ENCODE data around the gene PCGF3. TPM values are rescaled to one million over a fixed set of nuclear protein-coding genes. Genes with fewer than 3 reads are reported as not detected.

Gene PCGF3
- total RNA-seq, 3 donors from 2014 or later, result 60.6 to 71.7 (median 69.4) TPM

DNA sequence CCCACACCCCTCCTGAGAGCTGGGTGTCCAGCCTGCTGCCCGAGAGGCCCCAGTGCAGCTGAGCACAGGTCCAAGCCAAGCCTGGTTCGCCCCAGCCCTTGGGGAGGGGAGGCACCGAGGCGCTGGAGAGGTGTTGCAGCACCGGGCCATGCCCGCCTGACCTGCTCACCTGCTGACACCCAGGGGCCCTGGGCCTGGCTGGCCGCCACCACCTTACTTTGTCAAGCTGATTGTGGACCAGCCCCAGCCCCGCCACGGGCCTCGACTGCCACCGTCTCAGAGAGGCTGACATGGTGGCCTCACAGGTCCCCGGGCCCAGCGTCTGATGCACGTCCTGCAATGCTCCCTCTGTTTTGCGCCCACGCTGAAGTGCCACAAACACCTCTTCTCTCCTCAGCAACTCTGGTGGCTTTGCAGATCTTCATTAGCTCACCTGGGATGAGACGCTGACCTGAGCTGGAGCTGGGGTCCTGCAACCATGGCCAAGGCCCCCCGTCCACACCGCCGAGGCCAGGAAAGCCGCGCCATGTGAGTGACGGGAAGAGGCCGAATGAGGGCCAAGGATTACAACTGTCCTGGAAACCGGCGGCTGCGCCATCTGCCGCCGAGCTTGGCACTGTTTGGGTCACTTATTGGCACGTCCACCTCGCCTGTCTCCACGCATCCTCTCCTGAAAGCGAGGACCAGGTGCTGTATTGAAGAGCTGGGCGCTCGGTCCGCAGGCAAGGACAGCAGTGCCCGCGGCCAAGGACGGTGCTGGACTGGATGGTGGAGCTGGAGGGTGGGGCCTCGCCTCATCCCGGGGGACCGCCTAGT, 112.7 kb downstream of the PCGF3 start:
- no peak for TF ChIP-seq POLR2AphosphoS5 (IDR thresholded peaks at IDR 0.05)
- TF ChIP-seq POLR2A (IDR thresholded peaks at IDR 0.05), result no peak
- TF ChIP-seq CTCF (IDR thresholded peaks at IDR 0.05), result no peak
- no peak overlapping the region for H3K4me3 ChIP-seq
- H3K36me3 ChIP-seq, result no peaks in the 10 kb centered on the region
- no peak for DNase-seq (ENCODE audit: low spot score in 2 of 2)
- intact Hi-C loops (cut with DNase I; ENCODE audit: low total_unique reads), result no loop called here
- peaks cover 0 to 71% of the 10 kb centered on the region in 2 donors for H3K27me3 ChIP-seq
- H3K9me3 ChIP-seq, result peaks cover 6 to 7% of the 10 kb centered on the region in 2 donors
- H3K4me1 ChIP-seq, result no peaks in the 10 kb centered on the region
- no peak overlapping the region for H3K27ac ChIP-seq

DNA sequence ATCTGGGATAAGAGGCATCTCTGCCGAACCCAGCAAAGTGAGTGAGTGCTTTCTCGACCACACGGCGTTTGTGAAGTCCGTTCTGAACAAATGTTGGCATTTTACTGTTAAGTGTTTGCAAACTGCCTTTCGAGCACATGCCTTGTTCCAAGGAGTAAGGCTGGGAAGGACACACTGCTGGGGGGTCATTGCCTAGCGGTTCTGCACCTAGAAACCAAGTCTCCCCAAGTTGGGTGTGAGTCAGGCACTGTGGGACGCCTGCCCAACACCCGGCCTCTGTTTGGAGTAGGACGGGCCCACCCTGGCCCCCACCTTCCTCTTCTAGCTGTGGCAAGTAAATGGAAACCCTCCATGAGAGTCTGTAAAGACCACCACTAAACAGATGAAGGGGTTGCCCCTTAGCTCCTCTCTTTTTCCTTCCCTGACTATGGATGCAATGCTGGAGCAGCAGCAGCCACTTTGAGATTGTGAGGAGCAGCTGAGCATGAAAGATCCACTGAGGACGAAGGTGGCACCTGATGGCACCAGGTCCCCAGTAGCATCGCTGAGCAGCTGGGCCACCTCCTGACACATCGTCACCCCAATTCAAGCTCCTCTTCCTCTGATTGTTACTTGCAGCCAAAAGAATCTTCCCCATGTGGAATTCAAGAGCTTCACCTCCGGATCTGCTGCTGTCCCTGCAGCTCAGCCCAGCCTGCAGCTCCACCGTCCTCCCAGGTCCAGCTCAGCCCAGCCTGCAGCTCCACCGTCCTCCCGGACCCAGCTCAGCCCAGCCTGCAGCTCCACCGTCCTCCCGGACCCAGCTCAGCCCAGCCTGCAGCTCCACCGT, 114.0 kb downstream of the PCGF3 start:
- H3K4me3 ChIP-seq, result no peak overlapping the region
- peaks cover 6 to 7% of the 10 kb centered on the region in 2 donors for H3K9me3 ChIP-seq
- peaks cover 1 to 71% of the 10 kb centered on the region in 2 donors for H3K27me3 ChIP-seq
- no peak overlapping the region for H3K27ac ChIP-seq
- no peaks in the 10 kb centered on the region for H3K36me3 ChIP-seq
- TF ChIP-seq CTCF (IDR thresholded peaks at IDR 0.05) (no peak), POLR2AphosphoS5 (IDR thresholded peaks at IDR 0.05) (no peak), POLR2A (IDR thresholded peaks at IDR 0.05) (no peak)
- H3K4me1 ChIP-seq, result no peaks in the 10 kb centered on the region
- intact Hi-C loops (cut with DNase I; ENCODE audit: low total_unique reads), result no loop called here
- DNase-seq (ENCODE audit: low spot score in 2 of 2), result no peak

Other genes with a start within 250 kb of the PCGF3 start
- 10 to 100 TPM; 21.4 to 72.0 (median 47.2) TPM for gene ZNF721, start 206.7 kb upstream of the PCGF3 start, total RNA-seq
- gene PIGG, start 206.6 kb upstream of the PCGF3 start, total RNA-seq, result 10 to 100 TPM; 46.2 to 67.2 (median 64.0) TPM
- gene TMEM271, start 129.5 kb upstream of the PCGF3 start, total RNA-seq, result not detected
- 10 to 100 TPM in 1 of 3 donors, 1 to 10 TPM in 2; 2.7 to 10.2 (median 8.5) TPM for gene PDE6B, start 80.3 kb upstream of the PCGF3 start, total RNA-seq
- 100 to 1,000 TPM; 108 to 179 (median 128) TPM for gene ATP5ME, start 31.6 kb upstream of the PCGF3 start, total RNA-seq
- 10 to 100 TPM in 2 of 3 donors, 1 to 10 TPM in 1; 7.9 to 14.9 (median 12.1) TPM for gene MYL5, start 31.3 kb upstream of the PCGF3 start, total RNA-seq
- 10 to 100 TPM; 14.4 to 22.3 (median 18.3) TPM for gene SLC49A3, start 16.7 kb upstream of the PCGF3 start, total RNA-seq
- 1 to 10 TPM in 2 of 3 donors, under 1 TPM in 1; 0.16 to 2.6 (median 1.2) TPM for gene CPLX1, start 120.3 kb downstream of the PCGF3 start, total RNA-seq
- gene GAK, start 226.5 kb downstream of the PCGF3 start, total RNA-seq, result 10 to 100 TPM; 76.2 to 95.7 (median 81.9) TPM
- gene TMEM175, start 226.6 kb downstream of the PCGF3 start, total RNA-seq, result 10 to 100 TPM; 26.2 to 32.2 (median 28.2) TPM